OCI-LY3 (cell line): ENCODE results near the gene NGF.

Source experiments
- EZH2phosphoT487 ChIP-seq: fragments of 200-600 bp; shearing (Covaris generic); IDR thresholded peaks from 2 replicates; pipeline ENCODE4 v1.6.1; 2018; ENCODE audit warnings: antibody characterized with exemption, mixed run types, low read depth
- TF ChIP-seq, protein P1 (sequence below): fragments of 200-600, 300-600 bp; sonication (generic); IDR thresholded peaks from 2 replicates; pipeline ENCODE4 v1.5.1; 2014; ENCODE audit warnings: antibody characterized with exemption, low read length, low read depth

GRCh38 chr1:115306146-115306545, 31.9 kb downstream of the NGF start:
- TF ChIP-seq, protein P1, sequence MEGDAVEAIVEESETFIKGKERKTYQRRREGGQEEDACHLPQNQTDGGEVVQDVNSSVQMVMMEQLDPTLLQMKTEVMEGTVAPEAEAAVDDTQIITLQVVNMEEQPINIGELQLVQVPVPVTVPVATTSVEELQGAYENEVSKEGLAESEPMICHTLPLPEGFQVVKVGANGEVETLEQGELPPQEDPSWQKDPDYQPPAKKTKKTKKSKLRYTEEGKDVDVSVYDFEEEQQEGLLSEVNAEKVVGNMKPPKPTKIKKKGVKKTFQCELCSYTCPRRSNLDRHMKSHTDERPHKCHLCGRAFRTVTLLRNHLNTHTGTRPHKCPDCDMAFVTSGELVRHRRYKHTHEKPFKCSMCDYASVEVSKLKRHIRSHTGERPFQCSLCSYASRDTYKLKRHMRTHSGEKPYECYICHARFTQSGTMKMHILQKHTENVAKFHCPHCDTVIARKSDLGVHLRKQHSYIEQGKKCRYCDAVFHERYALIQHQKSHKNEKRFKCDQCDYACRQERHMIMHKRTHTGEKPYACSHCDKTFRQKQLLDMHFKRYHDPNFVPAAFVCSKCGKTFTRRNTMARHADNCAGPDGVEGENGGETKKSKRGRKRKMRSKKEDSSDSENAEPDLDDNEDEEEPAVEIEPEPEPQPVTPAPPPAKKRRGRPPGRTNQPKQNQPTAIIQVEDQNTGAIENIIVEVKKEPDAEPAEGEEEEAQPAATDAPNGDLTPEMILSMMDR: no peak
- TF ChIP-seq EZH2phosphoT487: no peak
